Large intestine (tissue), 3 donors: ENCODE data around the gene CADM2. TPM values are rescaled to one million over a fixed set of nuclear protein-coding genes. Genes with fewer than 3 reads are reported as not detected.

Experiments
- DNase-seq, 2 donors: peaks; one replicate each; pipeline versions ENCODE4 v3.0.0 to v3.0.0-alpha.2; 2013
- H3K27ac ChIP-seq: one replicate; pipeline ENCODE4 v1.5.1; 2013; ENCODE audit warnings: low read length
- H3K27me3 ChIP-seq: 2 replicates; pipeline ENCODE4 v1.6.1; 2013; ENCODE audit warnings: low read length; ENCODE audit not compliant: control insufficient read depth, insufficient read depth
- H3K36me3 ChIP-seq: 2 replicates; pipeline ENCODE4 v1.6.1; 2013; ENCODE audit warnings: low read length; ENCODE audit not compliant: control insufficient read depth, insufficient read depth
- H3K4me1 ChIP-seq: one replicate; pipeline ENCODE4 v1.6.1; 2013; ENCODE audit warnings: low read length; ENCODE audit not compliant: control insufficient read depth, insufficient read depth
- H3K4me3 ChIP-seq: one replicate; pipeline ENCODE4 v1.5.1; 2013; ENCODE audit warnings: low read length
- H3K9me3 ChIP-seq: one replicate; pipeline ENCODE4 v1.6.1; 2013; ENCODE audit warnings: mild to moderate bottlenecking, low read depth, low read length, moderate library complexity; ENCODE audit not compliant: control insufficient read depth
- WGBS: methylation state at CpG from one replicate; pipeline ENCODE4 v1.1.5; 2013; ENCODE audit warnings: low lambda C conversion rate; ENCODE audit not compliant: insufficient coverage; 5-methylcytosine and 5-hydroxymethylcytosine counted together
- polyA plus RNA-seq: library from polyadenylated mRNA; unstranded; fragments of 120-200 nt; gene quantifications from one replicate; pipeline ENCODE4 v1.2.1, GENCODE V29; 2013

Gene CADM2
- polyA plus RNA-seq, 1 donor = 2.4 TPM

DNA sequence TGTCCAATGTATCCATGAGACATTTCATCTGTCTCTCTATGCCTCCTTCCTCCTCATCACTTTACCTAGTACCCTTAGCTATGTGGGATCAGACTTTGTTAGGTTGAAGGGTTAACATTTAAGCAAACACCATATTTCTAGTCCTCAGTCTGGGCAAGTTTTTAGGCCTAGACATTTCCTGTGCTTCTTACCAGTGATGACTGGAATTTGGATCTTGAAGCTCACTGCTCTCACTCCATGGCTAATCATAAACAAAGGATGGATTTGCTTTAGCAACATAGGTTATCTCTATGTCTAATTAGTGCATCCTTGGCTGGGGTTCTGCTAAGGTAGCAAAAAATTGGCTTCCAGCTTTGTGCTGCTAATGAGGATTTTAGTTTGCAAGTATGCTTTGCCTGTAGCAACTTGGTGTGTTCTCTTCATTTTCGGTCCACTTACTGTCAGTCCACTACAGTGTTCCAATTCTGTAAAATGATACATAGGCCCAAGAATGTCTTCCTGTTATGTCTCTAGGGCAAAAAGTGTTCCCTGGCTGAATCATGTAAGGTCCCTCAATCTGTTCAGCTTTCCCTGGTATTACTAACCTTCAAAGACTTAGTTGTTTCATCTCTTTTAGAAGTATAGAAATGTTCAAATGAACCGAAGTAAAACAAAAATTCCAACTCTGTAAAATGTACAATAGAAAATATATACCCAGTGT lies 615.4 kb downstream of the CADM2 start:
- no peak overlapping the region for H3K4me3 ChIP-seq
- no peaks in the 10 kb centered on the region for H3K9me3 ChIP-seq
- WGBS = 85% methylated on average over 2 of the region's 2 CpGs

GRCh38 chr3:85576091-85576690 lies 617.4 kb downstream of the CADM2 start:
- Histone ChIP-seq H3K27me3 (no peaks in the 10 kb centered on the region), H3K4me1 (no peaks in the 10 kb centered on the region), H3K4me3 (no peak overlapping the region), H3K36me3 (no peaks in the 10 kb centered on the region), H3K9me3 (no peaks in the 10 kb centered on the region), H3K27ac (no peak overlapping the region)
- peak; percentile 22 to 52 for DNase-seq
- 19% methylated on average over 3 of the region's 4 CpGs for WGBS

More for the DNA sequence above, 615.4 kb downstream of the CADM2 start:
- Histone ChIP-seq H3K27ac (no peak overlapping the region), H3K36me3 (no peaks in the 10 kb centered on the region), H3K4me1 (no peaks in the 10 kb centered on the region), H3K27me3 (no peaks in the 10 kb centered on the region)
- DNase-seq = no peak

DNA sequence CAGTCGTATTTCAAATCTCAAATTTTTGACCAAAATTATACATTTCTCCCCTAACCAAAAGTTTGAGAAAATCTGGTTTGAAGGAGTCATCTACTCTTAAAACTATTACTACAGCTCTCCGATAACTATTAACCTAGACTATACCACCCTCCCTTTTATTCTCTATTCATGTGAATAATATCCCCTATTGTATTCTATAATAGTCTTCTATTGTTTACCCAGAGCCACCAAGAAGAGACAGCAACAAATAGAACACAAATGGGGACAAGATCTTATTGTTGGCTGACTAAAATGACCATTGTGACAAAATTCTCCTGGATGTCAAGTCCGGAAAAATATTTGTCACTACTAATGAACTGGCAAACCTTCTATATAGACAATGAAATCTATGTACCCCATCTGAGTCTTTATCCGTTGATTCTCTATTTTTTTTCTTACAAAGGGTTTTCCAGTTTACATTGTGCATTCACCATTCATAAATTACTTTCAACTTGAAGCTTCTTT lies 618.0 kb downstream of the CADM2 start:
- H3K27me3 ChIP-seq = no peaks in the 10 kb centered on the region
- WGBS = 90% methylated on average over 3 of the region's 4 CpGs
- DNase-seq = no peak

GRCh38 chr3:85584779-85585356 lies 626.1 kb downstream of the CADM2 start:
- H3K4me1 ChIP-seq = no peaks in the 10 kb centered on the region
- H3K36me3 ChIP-seq = no peaks in the 10 kb centered on the region
- no peak for DNase-seq
- H3K4me3 ChIP-seq = no peak overlapping the region
- no peaks in the 10 kb centered on the region for H3K9me3 ChIP-seq
- H3K27me3 ChIP-seq = no peaks in the 10 kb centered on the region
- no peak overlapping the region for H3K27ac ChIP-seq
- 100% methylated on average over 1 of the region's 7 CpGs for WGBS

More for the DNA sequence above, 618.0 kb downstream of the CADM2 start:
- H3K4me3 ChIP-seq = no peak overlapping the region
- H3K4me1 ChIP-seq = no peaks in the 10 kb centered on the region
- H3K27ac ChIP-seq = no peak overlapping the region
- no peaks in the 10 kb centered on the region for H3K9me3 ChIP-seq
- no peaks in the 10 kb centered on the region for H3K36me3 ChIP-seq

DNA sequence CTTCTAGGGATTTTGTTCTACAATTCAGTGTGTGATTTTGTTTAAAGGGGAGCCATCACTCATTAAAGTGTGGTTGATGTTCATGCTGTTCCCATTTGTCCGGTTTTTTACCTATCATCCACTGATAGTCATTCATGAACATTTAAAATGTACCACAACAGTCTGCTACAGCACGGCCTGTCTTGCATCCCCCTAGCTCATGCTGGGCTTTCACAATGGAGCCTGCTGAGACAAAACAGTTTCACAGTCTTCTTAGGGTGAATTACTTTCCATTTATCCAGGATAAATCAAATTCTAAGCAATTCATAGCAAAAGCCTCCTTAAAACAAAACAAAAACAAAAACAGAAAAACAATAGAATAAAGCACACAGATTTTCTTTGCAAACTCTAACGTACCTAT lies 627.2 kb downstream of the CADM2 start:
- Histone ChIP-seq H3K9me3 (no peaks in the 10 kb centered on the region), H3K36me3 (no peaks in the 10 kb centered on the region), H3K27ac (no peak overlapping the region), H3K4me1 (no peaks in the 10 kb centered on the region), H3K27me3 (no peaks in the 10 kb centered on the region), H3K4me3 (no peak overlapping the region)
- 54% methylated on average over 2 of the region's 3 CpGs for WGBS
- no peak for DNase-seq

DNA sequence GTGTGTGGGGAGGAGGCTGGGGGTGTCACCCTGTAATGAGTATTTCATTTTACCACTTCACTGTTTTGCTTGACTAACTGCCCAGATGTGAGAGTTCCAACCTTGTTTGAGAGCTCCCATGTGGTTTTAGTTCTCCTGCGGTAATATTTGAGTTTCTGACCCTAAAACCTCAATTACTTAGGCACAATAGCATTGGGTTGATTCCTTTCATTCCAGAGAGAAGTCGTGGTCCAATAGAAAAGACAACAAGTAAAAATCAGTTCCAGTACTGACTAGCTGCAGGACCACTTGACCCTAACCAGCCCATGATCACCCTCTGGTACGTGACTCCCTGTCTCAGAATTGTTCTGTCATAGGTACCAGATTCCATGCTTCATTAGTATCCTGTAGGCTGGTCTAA lies 630.4 kb downstream of the CADM2 start:
- WGBS = no CpG with 5 or more reads among the region's 3 CpGs
- H3K4me3 ChIP-seq = no peak overlapping the region
- H3K36me3 ChIP-seq = no peaks in the 10 kb centered on the region
- DNase-seq = no peak
- H3K4me1 ChIP-seq = no peaks in the 10 kb centered on the region
- no peak overlapping the region for H3K27ac ChIP-seq
- no peaks in the 10 kb centered on the region for H3K27me3 ChIP-seq
- no peaks in the 10 kb centered on the region for H3K9me3 ChIP-seq

- H3K36me3 ChIP-seq = no peaks in the 10 kb centered on the region
- H3K27ac ChIP-seq = no peak overlapping the region
- H3K4me1 ChIP-seq = no peaks in the 10 kb centered on the region
- no CpG with 5 or more reads among the region's 2 CpGs for WGBS
- no peak overlapping the region for H3K4me3 ChIP-seq
- no peaks in the 10 kb centered on the region for H3K9me3 ChIP-seq
- DNase-seq = no peak
- H3K27me3 ChIP-seq = no peaks in the 10 kb centered on the region
These were observed 632.7 kb downstream of the CADM2 start for GRCh38 chr3:85591451-85591850.

- WGBS = no CpG with 5 or more reads among the region's 1 CpG
- Histone ChIP-seq H3K27ac (no peak overlapping the region), H3K4me3 (no peak overlapping the region), H3K4me1 (no peaks in the 10 kb centered on the region), H3K9me3 (no peaks in the 10 kb centered on the region), H3K36me3 (no peaks in the 10 kb centered on the region), H3K27me3 (no peaks in the 10 kb centered on the region)
- DNase-seq = no peak
These were observed 633.5 kb downstream of the CADM2 start for GRCh38 chr3:85592256-85592655.

DNA sequence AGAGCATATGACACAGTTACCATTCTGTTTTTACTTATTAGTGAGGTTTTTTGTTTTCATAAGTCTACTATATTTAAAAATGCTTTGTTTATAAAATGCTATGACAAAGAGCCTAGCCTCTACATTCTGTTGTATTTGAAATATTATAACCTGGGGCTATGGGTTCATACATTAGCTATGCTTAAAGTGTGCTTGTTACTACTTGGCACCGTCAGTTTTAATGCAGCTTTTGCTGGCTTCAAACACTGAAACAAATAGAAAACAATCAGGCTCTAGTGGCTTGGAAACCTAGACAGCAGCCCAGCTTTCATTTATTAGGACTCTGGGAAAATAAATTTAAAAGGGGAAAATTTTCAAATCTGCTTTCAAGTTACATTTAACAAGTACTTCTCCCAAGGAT lies 635.9 kb downstream of the CADM2 start:
- Histone ChIP-seq H3K4me3 (no peak overlapping the region), H3K4me1 (no peaks in the 10 kb centered on the region), H3K27ac (no peak overlapping the region), H3K36me3 (no peaks in the 10 kb centered on the region), H3K9me3 (no peaks in the 10 kb centered on the region), H3K27me3 (no peaks in the 10 kb centered on the region)
- WGBS = no CpG with 5 or more reads among the region's 1 CpG
- no peak for DNase-seq

GRCh38 chr3:85603378-85603777 lies 644.6 kb downstream of the CADM2 start:
- H3K27ac ChIP-seq = no peak overlapping the region

More at GRCh38 chr3:85603378-85603777, 644.6 kb downstream of the CADM2 start:
- no peaks in the 10 kb centered on the region for H3K36me3 ChIP-seq
- no peaks in the 10 kb centered on the region for H3K27me3 ChIP-seq
- DNase-seq = no peak
- no peaks in the 10 kb centered on the region for H3K4me1 ChIP-seq
- no peaks in the 10 kb centered on the region for H3K9me3 ChIP-seq
- 29% methylated on average over 1 of the region's 1 CpG for WGBS
- H3K4me3 ChIP-seq = no peak overlapping the region
